ENCODE measurements around the gene UBE2A. TPM values are rescaled to one million over a fixed set of nuclear protein-coding genes. Genes with fewer than 3 reads are reported as not detected.

UBE2A gene
- total RNA-seq, 1 experiment from 2014 or later = 24.9 TPM

DNA sequence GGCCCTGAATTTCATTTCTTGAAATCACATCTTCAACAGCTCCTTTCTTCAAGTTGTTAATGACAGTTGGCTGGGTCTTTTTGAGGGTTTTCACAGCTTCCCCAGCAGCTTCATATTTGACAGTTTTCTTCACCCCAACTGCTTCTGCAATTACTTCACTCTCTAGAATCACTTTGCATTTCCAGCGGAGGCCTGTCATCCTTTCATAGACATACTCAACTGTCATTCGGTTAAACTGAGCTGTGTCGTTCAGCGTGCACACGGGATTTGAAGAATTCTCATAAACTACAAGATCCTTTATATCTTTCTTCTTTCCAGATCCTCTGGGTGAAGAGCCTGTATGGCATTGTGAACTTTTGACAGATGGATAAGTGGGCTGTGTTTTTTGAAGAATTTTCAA, 15.4 kb downstream of the UBE2A start:
- Histone ChIP-seq H3K36me3 (replicated peaks; ENCODE audit: control insufficient read depth, insufficient read depth, low read length) (no peaks in the 10 kb centered on the region; the same call in none of the 2 replicates), H3K4me3 (ENCODE audit: insufficient read depth, low read depth, low read length) (no peak overlapping the region), H3K27me3 (ENCODE audit: control insufficient read depth, insufficient read depth, low read length) (no peaks in the 10 kb centered on the region)
- DNase-seq = no peak

DNA sequence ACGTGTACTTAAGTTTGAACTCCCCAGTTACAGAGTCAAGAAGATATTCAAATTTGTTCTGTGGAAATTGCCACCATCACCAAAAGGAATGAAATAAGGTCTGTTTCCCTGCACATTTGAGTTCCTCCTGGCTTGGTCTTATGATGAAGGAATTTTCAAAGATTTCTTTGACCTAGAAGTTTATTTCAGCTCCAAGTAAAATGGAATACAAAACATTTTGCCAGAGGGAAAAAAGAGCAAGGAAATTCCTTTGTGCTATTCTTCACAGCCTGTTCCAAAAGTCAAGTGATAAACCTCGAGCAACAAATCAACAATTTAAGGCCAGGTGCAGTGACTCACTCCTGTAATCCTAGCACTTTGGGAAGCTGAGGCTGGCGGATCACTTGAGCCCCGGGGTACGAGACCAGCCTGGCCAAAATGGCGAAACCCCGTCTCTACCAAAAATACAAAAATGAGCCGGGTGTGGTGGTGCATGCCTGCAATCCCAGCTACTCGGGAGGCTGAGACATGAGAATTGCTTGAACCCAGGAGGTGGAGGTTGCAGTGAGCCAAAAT, 28.4 kb downstream of the UBE2A start:
- no peak for DNase-seq
- no peak overlapping the region for H3K4me3 ChIP-seq (ENCODE audit: insufficient read depth, low read depth, low read length)
- peaks cover 3% of the 10 kb centered on the region; the same call in 1 of the 2 replicates for H3K27me3 ChIP-seq (ENCODE audit: control insufficient read depth, insufficient read depth, low read length)

DNA sequence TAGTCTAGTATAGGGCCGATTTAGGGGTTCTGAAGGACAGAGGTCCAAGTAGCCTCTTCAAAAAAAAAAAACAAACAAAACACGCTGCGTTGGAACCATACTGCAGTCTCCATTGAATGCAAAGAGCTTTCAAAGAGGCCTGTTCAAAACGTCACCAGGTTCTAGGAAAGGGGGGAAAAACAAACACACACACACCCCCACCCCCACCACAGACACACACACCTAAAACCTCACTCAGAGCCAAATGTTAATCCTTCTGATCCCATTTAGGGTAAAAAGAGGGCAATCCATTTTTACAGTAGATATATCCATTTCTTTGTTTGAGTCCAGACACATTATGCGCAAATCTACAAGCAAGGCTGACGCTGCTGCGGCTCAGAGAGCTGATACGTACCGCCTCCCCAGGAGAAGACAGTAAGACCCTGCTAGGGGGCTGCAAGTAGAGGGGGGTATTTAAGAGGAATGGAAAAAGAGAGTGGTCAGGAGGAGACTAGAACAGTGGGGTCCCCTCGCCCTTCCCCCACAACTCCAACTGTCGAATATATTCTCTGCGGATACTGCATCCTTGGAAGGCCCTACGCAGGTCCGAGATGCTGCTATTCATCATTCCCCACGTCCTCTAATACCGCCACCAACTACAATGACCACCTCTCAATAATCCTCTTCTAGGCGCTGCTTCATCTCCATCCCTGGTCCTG, 30.6 kb downstream of the UBE2A start:
- no peak for DNase-seq
- peaks cover 3% of the 10 kb centered on the region; the same call in 1 of the 2 replicates for H3K27me3 ChIP-seq (ENCODE audit: control insufficient read depth, insufficient read depth, low read length)
- H3K36me3 ChIP-seq (replicated peaks; ENCODE audit: control insufficient read depth, insufficient read depth, low read length) = no peaks in the 10 kb centered on the region
- H3K4me3 ChIP-seq (ENCODE audit: insufficient read depth, low read depth, low read length) = peak overlapping the region; percentile 94

More for the DNA sequence above, 28.4 kb downstream of the UBE2A start:
- H3K36me3 ChIP-seq (replicated peaks; ENCODE audit: control insufficient read depth, insufficient read depth, low read length) = no peaks in the 10 kb centered on the region

DNA sequence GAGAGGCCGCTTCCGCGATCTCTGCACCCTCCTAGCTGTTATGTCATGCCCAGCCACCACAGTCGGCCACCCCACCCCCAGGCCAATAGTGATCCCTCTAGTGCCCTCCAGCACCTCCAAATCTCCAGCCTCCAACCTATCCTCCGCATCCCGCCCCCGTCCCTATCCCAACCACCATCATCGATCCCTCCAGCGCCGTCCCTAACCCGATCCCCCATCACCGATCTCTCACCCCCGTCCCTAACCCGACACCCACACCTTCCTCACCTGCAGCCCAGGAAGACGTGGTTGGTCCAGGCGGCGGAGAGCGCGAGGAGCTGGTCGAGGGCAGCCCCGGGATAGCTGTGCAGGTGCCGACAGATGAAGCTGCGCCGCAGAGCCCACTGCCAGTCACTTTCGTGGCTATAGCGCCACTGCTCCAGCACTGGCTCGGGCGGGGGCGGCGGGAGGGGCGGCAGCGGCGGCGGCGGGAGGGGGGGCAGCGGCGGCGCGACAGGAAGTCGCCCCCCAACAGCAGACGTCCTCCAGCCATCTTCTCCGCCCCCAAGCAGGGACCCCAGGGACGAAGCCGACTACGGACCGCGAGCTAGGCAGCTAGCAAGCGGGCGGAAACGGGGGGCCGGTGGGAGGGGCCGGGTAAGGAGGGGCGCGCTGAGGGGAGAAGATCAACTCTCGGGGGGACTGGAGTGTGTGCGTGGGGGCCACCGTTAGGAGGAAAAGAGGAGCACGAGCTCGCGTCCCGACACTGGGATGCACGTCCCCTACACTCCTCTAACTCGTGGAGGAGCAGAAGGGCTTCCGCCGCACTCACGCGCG, 31.3 kb downstream of the UBE2A start:
- peak; percentile 67 for DNase-seq
- Histone ChIP-seq H3K27me3 (ENCODE audit: control insufficient read depth, insufficient read depth, low read length) (peaks cover 3% of the 10 kb centered on the region; the same call in 1 of the 2 replicates), H3K36me3 (replicated peaks; ENCODE audit: control insufficient read depth, insufficient read depth, low read length) (no peaks in the 10 kb centered on the region), H3K4me3 (ENCODE audit: insufficient read depth, low read depth, low read length) (peak overlapping the region; percentile 94)

DNA sequence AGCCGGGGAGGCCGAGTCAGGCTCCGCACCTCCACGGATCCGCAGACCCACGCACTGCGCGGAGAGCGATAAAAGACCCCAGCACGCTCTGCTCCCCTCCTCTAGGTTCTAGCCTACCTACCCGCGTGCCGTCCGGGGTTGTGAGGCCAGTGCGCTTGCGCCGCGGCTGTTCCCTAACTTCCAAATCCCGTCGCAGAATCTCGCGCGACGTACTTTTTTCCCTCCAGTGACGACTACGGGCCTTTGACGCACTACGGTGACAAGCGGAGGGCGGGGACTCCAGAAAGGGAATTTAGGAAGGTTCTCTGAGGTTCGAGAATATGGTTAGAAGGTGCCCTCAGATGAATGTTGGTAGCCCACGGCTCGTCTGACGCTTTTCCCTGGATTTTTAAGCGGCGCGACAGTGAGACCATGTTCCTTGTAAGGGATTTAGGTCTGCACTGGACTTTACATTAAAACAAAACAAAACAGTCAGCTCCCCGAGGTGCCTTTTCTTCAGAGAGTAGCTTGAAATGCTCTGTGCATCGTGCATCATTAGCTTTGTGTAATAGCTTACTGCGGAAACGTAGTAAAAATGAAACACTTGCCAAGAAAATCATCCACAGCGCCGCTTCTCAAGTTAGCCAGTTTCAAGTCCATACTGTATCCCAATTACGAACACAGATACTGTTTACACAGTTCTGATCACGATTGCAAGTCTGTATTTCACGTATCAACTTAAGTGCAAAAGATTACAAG, 32.1 kb downstream of the UBE2A start, which contains the start of gene NKRF:
TSS of gene NKRF (minus strand) at position 145 of the 738 bp plus-strand sequence.
- peak within 1 kb of the TSS; percentile 94 for H3K4me3 ChIP-seq (ENCODE audit: insufficient read depth, low read depth, low read length)
- H3K36me3 ChIP-seq (replicated peaks; ENCODE audit: control insufficient read depth, insufficient read depth, low read length) = no peaks in the 10 kb centered on the region
- peaks cover 3% of the 10 kb centered on the region; the same call in 1 of the 2 replicates for H3K27me3 ChIP-seq (ENCODE audit: control insufficient read depth, insufficient read depth, low read length)
- DNase-seq = peak; percentile 83

DNA sequence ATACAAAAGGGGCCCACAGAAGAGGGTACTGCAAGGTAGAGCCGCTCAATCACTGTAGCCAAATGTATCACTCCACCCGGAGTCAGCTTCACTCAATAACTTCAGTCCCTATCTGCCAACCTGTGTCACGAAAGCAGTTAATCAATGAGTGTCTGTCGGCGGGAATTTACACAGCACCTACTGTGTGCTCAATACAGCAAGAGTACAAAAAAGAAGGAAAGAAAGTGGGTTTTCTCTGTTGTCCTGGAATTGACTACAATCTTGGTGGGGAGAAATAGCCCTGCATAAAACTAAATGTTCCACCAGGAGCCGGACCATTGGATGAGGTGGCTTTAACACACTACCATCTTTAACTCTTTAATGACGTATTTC, 32.6 kb downstream of the UBE2A start:
- H3K36me3 ChIP-seq (replicated peaks; ENCODE audit: control insufficient read depth, insufficient read depth, low read length) = no peaks in the 10 kb centered on the region
- H3K4me3 ChIP-seq (ENCODE audit: insufficient read depth, low read depth, low read length) = no peak overlapping the region
- peaks cover 3% of the 10 kb centered on the region; the same call in 1 of the 2 replicates for H3K27me3 ChIP-seq (ENCODE audit: control insufficient read depth, insufficient read depth, low read length)
- no peak for DNase-seq

DNA sequence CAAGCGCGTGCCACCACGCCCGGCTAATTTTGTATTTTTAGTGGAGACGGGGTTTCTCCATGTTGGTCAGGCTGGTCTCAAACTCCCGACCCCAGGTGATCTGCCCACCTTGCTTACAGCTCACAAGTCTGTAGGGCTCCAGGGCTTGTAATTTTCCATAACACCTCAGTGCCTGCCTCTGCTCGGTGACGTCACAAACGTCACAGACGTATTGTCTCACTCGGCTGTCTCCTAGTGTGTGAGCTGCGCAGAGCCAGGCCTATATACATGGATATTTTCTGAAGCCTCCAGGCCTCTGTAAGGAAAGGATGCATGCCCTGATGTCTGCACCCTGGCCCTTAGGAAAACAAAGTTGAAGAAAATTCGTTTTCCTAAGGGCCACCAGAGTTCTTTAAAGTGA, 40.4 kb downstream of the UBE2A start:
- Histone ChIP-seq H3K27me3 (ENCODE audit: control insufficient read depth, insufficient read depth, low read length) (no peaks in the 10 kb centered on the region), H3K4me3 (ENCODE audit: insufficient read depth, low read depth, low read length) (no peak overlapping the region), H3K36me3 (replicated peaks; ENCODE audit: control insufficient read depth, insufficient read depth, low read length) (no peaks in the 10 kb centered on the region)
- DNase-seq = no peak

DNA sequence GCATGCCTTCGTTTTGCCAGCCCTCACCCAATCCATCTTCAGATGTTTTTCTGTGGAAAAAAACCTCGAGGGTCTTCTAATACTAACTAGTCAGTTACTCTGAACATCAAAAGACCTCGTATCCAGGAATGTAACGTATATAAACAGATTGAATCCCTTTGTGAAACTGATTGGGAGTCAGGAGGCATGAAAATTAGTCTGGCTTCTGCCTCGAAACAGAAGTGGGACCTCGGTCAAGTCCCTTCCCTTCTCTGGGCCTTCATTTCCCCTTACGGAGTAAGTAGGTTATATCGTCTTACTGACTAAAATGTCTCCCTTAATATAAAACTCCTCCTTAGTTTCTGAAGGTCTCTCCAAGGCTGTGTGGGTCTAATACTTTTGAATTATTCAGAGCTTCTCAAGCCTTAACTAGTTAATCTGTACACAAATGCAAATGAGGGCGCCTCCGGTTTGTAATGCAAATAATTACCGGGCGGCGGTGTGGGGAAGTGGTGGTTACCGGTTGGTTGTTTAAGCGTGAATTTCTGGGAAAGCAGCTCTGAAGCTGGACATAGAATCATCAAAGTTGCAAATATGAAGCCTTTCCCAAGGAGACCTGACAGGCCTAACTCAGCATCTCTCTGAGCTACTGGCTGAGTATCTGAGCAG, 43.3 kb downstream of the UBE2A start:
- H3K4me3 ChIP-seq (ENCODE audit: insufficient read depth, low read depth, low read length) = no peak overlapping the region
- no peak for DNase-seq
- no peaks in the 10 kb centered on the region for H3K27me3 ChIP-seq (ENCODE audit: control insufficient read depth, insufficient read depth, low read length)
- H3K36me3 ChIP-seq (replicated peaks; ENCODE audit: control insufficient read depth, insufficient read depth, low read length) = no peaks in the 10 kb centered on the region

DNA sequence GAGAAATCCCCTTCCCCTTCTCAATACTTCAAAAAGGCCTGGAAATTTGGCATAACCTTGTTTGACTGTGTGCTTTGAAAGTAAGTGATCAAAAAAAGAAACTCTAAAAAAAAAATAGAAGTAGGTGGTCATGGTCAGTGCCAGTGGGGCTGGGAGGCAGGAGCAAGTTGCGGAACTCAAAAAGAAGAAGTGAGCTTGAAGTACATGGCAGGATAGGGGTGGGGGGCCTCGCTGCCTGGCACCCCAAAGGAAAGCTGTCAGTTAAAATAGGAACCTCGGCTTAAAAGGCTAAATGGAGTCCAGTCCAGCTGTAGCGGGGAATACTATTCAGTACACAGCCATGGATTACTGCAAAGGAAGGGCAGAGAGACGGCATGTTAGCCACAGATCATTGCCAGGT, 44.1 kb downstream of the UBE2A start:
- H3K36me3 ChIP-seq (replicated peaks; ENCODE audit: control insufficient read depth, insufficient read depth, low read length) = no peaks in the 10 kb centered on the region
- H3K27me3 ChIP-seq (ENCODE audit: control insufficient read depth, insufficient read depth, low read length) = no peaks in the 10 kb centered on the region
- H3K4me3 ChIP-seq (ENCODE audit: insufficient read depth, low read depth, low read length) = no peak overlapping the region
- DNase-seq = no peak

DNA sequence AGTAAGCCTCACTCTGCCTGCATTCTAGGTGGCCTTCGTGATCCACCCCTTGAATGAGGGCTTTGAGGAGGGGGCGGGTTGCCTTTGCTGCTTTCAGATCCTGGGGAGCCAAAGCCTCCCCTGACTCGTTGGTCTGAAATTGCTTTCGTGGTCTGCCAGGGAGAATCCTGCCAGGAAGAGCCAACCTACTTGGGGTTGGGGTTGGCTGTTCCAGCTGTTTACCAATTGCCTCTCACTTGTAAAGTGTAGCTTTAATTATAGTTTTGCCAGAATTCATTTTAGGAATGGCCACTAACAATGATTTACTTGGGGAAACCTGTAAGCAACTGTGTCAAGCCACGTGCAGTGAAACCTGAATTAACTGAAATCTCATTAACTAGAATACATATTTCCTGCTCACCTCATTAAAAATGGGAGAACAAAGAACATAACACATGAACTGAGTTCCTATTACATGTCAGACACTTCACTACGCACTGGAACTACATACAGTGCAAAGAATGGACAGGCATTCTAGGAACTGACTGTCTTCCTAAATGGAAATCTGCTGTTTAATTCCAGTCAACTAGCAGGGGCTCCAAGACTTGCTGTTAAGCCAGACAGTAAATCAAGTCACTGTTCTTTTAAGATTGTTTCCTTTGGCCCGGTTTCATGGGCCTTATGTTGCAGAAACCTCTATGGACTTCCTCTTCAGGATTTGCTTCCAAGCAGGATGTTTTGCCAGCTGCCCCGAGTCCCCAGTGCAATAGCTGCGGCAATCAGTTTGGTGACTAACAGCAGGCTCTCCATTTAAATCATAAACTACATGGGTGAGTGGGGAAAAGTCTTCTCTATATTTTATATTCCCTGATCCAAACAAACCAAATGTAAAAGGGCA, 48.2 kb downstream of the UBE2A start:
- Histone ChIP-seq H3K27me3 (ENCODE audit: control insufficient read depth, insufficient read depth, low read length) (no peaks in the 10 kb centered on the region), H3K36me3 (replicated peaks; ENCODE audit: control insufficient read depth, insufficient read depth, low read length) (no peaks in the 10 kb centered on the region), H3K4me3 (ENCODE audit: insufficient read depth, low read depth, low read length) (no peak overlapping the region)
- DNase-seq = no peak

DNA sequence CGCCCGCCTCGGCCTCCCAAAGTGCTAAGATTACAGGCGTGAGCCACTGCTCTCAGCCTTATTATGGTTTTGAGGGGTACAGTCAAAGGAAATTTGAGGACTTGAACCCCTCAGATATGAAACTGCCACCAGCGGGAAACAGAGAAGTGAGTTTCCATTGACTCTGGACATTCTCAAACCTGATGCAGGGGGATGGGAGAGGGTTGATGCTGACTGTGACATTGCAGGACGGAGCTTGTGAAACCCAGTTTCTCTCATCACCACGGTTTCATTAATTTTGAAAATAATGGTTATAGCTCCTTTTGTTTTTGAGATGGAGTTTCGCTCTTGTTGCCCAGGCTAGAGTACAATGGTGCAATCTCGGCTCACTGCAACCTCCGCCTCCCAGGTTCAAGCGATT, 50.1 kb downstream of the UBE2A start:
- peaks cover 2% of the 10 kb centered on the region; the same call in 1 of the 2 replicates for H3K36me3 ChIP-seq (replicated peaks; ENCODE audit: control insufficient read depth, insufficient read depth, low read length)
- no peak overlapping the region for H3K4me3 ChIP-seq (ENCODE audit: insufficient read depth, low read depth, low read length)
- H3K27me3 ChIP-seq (ENCODE audit: control insufficient read depth, insufficient read depth, low read length) = no peaks in the 10 kb centered on the region
- DNase-seq = no peak

DNA sequence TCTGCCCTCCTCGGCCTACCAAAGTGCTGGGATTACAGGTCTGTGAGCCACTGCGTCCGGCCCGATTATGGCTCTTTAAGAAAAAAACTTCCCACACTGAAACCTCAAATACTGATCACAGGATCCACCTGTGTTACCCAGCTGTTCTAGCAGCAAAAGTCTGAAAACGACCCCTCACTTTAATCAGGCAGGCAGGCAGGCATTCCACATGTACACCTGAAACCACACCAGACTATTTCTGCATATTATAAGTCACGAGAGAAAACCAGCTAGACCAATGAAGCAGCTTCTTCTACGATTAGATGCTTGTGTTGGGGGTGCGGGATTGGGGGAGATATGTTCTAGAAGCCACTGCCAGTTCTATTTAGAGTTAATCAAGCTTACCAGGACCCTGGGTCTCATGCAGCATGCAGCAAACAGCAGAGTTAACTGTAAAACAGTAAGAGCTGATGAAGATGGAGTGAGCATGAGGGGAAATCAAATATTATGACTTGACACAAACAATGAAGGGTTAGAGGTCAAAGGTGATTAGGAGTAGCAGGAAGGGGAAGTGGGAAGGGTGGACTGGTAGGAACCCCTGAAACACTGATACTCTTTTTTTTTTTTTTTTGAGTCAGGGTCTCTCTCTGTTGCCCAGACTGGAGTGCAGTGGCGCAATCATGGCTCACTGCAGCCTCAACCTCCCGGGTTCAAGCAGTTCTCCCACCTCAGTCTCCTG, 50.7 kb downstream of the UBE2A start:
- DNase-seq = no peak
- peaks cover 2% of the 10 kb centered on the region; the same call in 1 of the 2 replicates for H3K36me3 ChIP-seq (replicated peaks; ENCODE audit: control insufficient read depth, insufficient read depth, low read length)

DNA sequence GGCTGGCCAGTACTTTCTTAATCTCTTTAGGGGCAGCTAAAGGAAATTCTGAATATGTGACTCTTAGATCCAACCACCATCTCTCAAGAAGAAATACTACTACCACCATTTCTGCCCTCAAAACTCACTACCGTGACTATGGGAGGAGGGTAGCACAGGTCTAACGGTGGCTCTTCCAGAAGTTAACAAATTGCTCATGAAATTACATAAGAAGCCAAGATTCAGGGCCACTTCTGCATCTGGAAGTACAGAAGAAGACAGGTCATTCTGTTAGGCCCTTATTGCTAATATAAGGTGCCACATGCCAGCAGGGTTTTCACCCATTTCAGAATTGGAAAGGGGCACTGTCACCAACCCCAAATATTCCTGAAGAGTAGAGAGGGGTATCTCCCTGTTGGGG, 51.5 kb downstream of the UBE2A start:
- no peaks in the 10 kb centered on the region for H3K27me3 ChIP-seq (ENCODE audit: control insufficient read depth, insufficient read depth, low read length)
- H3K36me3 ChIP-seq (replicated peaks; ENCODE audit: control insufficient read depth, insufficient read depth, low read length) = peaks cover 2% of the 10 kb centered on the region; the same call in 1 of the 2 replicates
- no peak overlapping the region for H3K4me3 ChIP-seq (ENCODE audit: insufficient read depth, low read depth, low read length)
- no peak for DNase-seq

More for the DNA sequence above, 50.7 kb downstream of the UBE2A start:
- H3K4me3 ChIP-seq (ENCODE audit: insufficient read depth, low read depth, low read length) = no peak overlapping the region
- no peaks in the 10 kb centered on the region for H3K27me3 ChIP-seq (ENCODE audit: control insufficient read depth, insufficient read depth, low read length)

All from H7 (cell line).